WTC11 (cell line): Measurements from ENCODE around the gene NEO1.

Experiments used
- CREB1 ChIP-seq: sonication (generic); formaldehyde crosslinking; IDR thresholded peaks from 2 replicates; pipeline ENCODE4 v1.8.0; 2023; ENCODE audit warnings: mild to moderate bottlenecking, missing genetic modification reagents
- CTCF ChIP-seq: fragments of 200-600 bp; IDR thresholded peaks from 2 replicates; pipeline ENCODE4 v1.8.0; 2022; ENCODE audit warnings: antibody characterized with exemption
- FOXJ3 ChIP-seq: sonication (generic); formaldehyde crosslinking; IDR thresholded peaks from 2 replicates; pipeline ENCODE4 v1.9.0; 2021; ENCODE audit warnings: missing genetic modification reagents, mild to moderate bottlenecking, borderline replicate concordance
- ZSCAN18 ChIP-seq: fragments of 250-450 bp; sonication (Bioruptor Pico); IDR thresholded peaks from 2 replicates; pipeline ENCODE4 v2.1.2; 2022; ENCODE audit warnings: mild to moderate bottlenecking, moderate library complexity
- TF ChIP-seq, protein P1 (sequence below): sonication (generic); formaldehyde crosslinking; IDR thresholded peaks from 2 replicates; pipeline ENCODE4 v1.8.1; 2023; ENCODE audit warnings: mild to moderate bottlenecking, missing genetic modification reagents
- TF ChIP-seq, protein P2 (sequence below): sonication (generic); formaldehyde crosslinking; IDR thresholded peaks from 2 replicates; pipeline ENCODE4 v1.8.1; 2022; ENCODE audit warnings: low read depth, mild to moderate bottlenecking, moderate library complexity, missing genetic modification reagents, borderline replicate concordance

GRCh38 chr15:73328149-73328820, 276.0 kb downstream of the NEO1 start:
- TF ChIP-seq FOXJ3 (CRISPR knock-in tag), result no peak
- TF ChIP-seq, protein P1, sequence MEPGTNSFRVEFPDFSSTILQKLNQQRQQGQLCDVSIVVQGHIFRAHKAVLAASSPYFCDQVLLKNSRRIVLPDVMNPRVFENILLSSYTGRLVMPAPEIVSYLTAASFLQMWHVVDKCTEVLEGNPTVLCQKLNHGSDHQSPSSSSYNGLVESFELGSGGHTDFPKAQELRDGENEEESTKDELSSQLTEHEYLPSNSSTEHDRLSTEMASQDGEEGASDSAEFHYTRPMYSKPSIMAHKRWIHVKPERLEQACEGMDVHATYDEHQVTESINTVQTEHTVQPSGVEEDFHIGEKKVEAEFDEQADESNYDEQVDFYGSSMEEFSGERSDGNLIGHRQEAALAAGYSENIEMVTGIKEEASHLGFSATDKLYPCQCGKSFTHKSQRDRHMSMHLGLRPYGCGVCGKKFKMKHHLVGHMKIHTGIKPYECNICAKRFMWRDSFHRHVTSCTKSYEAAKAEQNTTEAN (CRISPR knock-in tag), result no peak
- TF ChIP-seq CTCF, result no peak
- TF ChIP-seq, protein P2, sequence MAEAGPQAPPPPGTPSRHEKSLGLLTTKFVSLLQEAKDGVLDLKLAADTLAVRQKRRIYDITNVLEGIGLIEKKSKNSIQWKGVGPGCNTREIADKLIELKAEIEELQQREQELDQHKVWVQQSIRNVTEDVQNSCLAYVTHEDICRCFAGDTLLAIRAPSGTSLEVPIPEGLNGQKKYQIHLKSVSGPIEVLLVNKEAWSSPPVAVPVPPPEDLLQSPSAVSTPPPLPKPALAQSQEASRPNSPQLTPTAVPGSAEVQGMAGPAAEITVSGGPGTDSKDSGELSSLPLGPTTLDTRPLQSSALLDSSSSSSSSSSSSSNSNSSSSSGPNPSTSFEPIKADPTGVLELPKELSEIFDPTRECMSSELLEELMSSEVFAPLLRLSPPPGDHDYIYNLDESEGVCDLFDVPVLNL, result no peak
- TF ChIP-seq ZSCAN18 (CRISPR knock-in tag), result no peak
- TF ChIP-seq CREB1 (CRISPR knock-in tag), result no peak
